Spleen (tissue), 11 donors: Measurements from ENCODE around the gene POU6F2. TPM values are rescaled to one million over a fixed set of nuclear protein-coding genes. Genes with fewer than 3 reads are reported as not detected.

ENCODE experiments used
- DNase-seq: peaks from one replicate; pipeline ENCODE4 v3.0.0-alpha.2; 2020
- H3K27ac ChIP-seq, 8 donors: fragments of 200-600 bp; sonication (generic) in 7 of 8; 1 replicate in 4 of 8; 2 replicates in 4 of 8; pipeline versions ENCODE4 v1.5.0 to v1.8.0; 2016 to 2021; ENCODE audit warnings: inconsistent platforms in 4 of 8, mild to moderate bottlenecking in 4 of 8, moderate library complexity in 1 of 8
- H3K27me3 ChIP-seq, 7 donors: fragments of 200-600 bp; sonication (generic) in 6 of 7; replicated peaks in 1 of 7; 1 replicate in 4 of 7; 2 replicates in 3 of 7; pipeline versions ENCODE4 v1.5.0 to v1.8.0; 2016 to 2021; ENCODE audit warnings: inconsistent platforms in 3 of 7, mild to moderate bottlenecking in 1 of 7
- H3K36me3 ChIP-seq, 6 donors: fragments of 200-600 bp; sonication (generic) in 5 of 6; 1 replicate in 4 of 6; 2 replicates in 2 of 6; pipeline versions ENCODE4 v1.5.0 to v1.8.0; 2016 to 2021; ENCODE audit warnings: inconsistent platforms in 2 of 6
- H3K4me1 ChIP-seq, 6 donors: fragments of 200-600 bp; sonication (generic) in 5 of 6; 1 replicate in 3 of 6; 2 replicates in 3 of 6; pipeline versions ENCODE4 v1.5.0 to v1.8.0; 2016 to 2021; ENCODE audit warnings: inconsistent platforms in 3 of 6
- H3K4me3 ChIP-seq, 8 donors: fragments of 200-600 bp; sonication (generic) in 7 of 8; 1 replicate in 4 of 8; 2 replicates in 4 of 8; pipeline versions ENCODE4 v1.5.0 to v1.8.0; 2016 to 2021; ENCODE audit warnings: inconsistent platforms in 4 of 8, mild to moderate bottlenecking in 4 of 8, moderate library complexity in 2 of 8
- H3K9me3 ChIP-seq, 8 donors: fragments of 200-600 bp; sonication (generic) in 7 of 8; 1 replicate in 4 of 8; 2 replicates in 4 of 8; pipeline versions ENCODE4 v1.5.0 to v1.8.0; 2016 to 2021; ENCODE audit warnings: inconsistent platforms in 4 of 8
- POLR2A ChIP-seq, 3 donors: fragments of 450-650 bp; IDR thresholded peaks; one replicate each; pipeline ENCODE4 v1.5.1; 2017; ENCODE audit warnings: antibody characterized with exemption in 3 of 3, mild to moderate bottlenecking in 1 of 3
- POLR2AphosphoS5 ChIP-seq, 3 donors: sonication (generic); formaldehyde crosslinking; IDR thresholded peaks; one replicate each; pipeline ENCODE4 v1.5.1; 2017; ENCODE audit warnings: antibody characterized with exemption in 3 of 3
- WGBS, 5 donors: extraction: QIAGEN DNeasy Blood & Tissue Kit in 3 of 5; methylation state at CpG; one replicate each; pipeline versions ENCODE4 v1.1.5 to v1.1.7; 2013 to 2018; 5-methylcytosine and 5-hydroxymethylcytosine counted together
- intact Hi-C: fragments of 100-400 bp; cut with DNase I; formaldehyde crosslinking; loops from one replicate; pipeline ENCODE4 v1.15.0; 2023; ENCODE audit warnings: low total_unique reads
- polyA plus RNA-seq, 3 donors: library from polyadenylated mRNA; stranded (reverse); fragments of 200-250 nt; gene quantifications; one replicate each; pipeline ENCODE4 v1.2.1, GENCODE V29; 2013
- total RNA-seq, 7 donors: library from RNA; depleted of rRNA in 3 of 7; stranded (reverse); fragments of >200 nt in 3 of 7; fragmentation: NEBNext Ultra II Directional in 4 of 7; extraction: Animal tissue kit (Norgen Biotek cat#: 25700) in 4 of 7; gene quantifications; one replicate each; pipeline versions ENCODE4 v1.1.0 to v1.2.1, GENCODE V29; 2016 to 2021
- TF ChIP-seq, protein P1 (sequence below), 11 experiments: fragments of 200-600 bp in 7 of 11; fragments of 450-650 bp in 4 of 11; sonication (generic) in 4 of 11; IDR thresholded peaks in 8 of 11; conservative IDR thresholded peaks in 3 of 11; 1 replicate in 7 of 11; 2 replicates in 4 of 11; pipeline versions ENCODE4 v1.4.0 to v1.8.0; 2016 to 2021; ENCODE audit warnings: antibody characterized with exemption in 11 of 11, inconsistent platforms in 4 of 11, mild to moderate bottlenecking in 1 of 11
- donor health status: healthy with polysubstance abuse.
- donor health status: DM: no; HTN: no; CAD: no; lungs with moderate emphysema.
- donor health status: DM: no; HTN: no; CAD: no.
- donor health status: Bipolar disorder and iron deficiency.
- donor health status: healthy.
- donor health status: DM: no; HTN: no; CAD: no.
- donor health status: DM: yes; HTN: yes; CAD: no.

POU6F2 gene
- total and polyA plus RNA-seq, 10 donors: 0.04 to 0.54 (median 0.23) TPM; not detected in 7

DNA sequence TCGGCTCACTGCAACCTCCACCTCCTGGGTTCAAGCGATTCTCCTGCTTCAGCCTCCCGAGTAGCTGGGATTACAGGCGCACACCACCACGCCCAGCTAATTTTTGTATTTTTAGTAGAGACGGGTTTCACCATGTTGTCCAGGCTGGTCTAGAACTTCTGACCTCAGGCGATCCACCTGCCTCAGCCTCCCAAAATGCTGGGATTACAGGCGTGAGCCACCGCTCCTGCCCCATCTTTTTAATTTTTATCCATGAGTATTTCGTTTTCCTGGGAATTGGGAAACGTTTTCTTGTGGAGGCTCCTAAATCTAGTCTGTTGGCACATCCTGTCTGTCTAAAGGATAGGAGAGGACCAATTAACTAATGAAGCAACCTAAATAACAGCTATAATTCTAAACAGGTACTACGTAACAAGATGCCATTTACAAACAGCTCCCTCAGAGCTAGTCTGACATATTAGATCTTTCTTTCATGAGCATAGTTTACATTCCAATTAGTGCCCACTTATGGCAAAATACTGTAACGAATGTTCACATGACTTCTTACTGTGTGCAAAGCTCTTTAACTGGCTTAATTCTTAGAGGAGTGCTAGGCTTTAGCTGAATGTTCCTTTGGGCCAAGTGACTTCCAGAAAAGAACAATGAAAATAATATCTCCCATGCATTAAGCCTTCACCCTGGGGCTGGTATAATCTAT, 437.5 kb downstream of the POU6F2 start:
- Histone ChIP-seq H3K4me1 (peaks cover 0 to 22% (median 14%) of the 10 kb centered on the region in 6 donors), H3K9me3 (no peaks in the 10 kb centered on the region), H3K36me3 (no peaks in the 10 kb centered on the region), H3K27me3 (peaks cover 0 to 57% (median 5%) of the 10 kb centered on the region in 7 donors), H3K27ac (no peak overlapping the region), H3K4me3 (peak overlapping the region in 5 of 8 donors; percentile 41 to 73 (median 50))
- TF ChIP-seq POLR2A (IDR thresholded peaks at IDR 0.05) (no peak), POLR2AphosphoS5 (IDR thresholded peaks at IDR 0.05) (no peak)
- TF ChIP-seq, protein P1, sequence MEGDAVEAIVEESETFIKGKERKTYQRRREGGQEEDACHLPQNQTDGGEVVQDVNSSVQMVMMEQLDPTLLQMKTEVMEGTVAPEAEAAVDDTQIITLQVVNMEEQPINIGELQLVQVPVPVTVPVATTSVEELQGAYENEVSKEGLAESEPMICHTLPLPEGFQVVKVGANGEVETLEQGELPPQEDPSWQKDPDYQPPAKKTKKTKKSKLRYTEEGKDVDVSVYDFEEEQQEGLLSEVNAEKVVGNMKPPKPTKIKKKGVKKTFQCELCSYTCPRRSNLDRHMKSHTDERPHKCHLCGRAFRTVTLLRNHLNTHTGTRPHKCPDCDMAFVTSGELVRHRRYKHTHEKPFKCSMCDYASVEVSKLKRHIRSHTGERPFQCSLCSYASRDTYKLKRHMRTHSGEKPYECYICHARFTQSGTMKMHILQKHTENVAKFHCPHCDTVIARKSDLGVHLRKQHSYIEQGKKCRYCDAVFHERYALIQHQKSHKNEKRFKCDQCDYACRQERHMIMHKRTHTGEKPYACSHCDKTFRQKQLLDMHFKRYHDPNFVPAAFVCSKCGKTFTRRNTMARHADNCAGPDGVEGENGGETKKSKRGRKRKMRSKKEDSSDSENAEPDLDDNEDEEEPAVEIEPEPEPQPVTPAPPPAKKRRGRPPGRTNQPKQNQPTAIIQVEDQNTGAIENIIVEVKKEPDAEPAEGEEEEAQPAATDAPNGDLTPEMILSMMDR (IDR thresholded peaks at IDR 0.05 in 8 of 11, conservative IDR thresholded peaks at IDR 0.05 in 3 of 11): no peak
- WGBS, 5 donors: 87 to 90% (median 89%) methylated on average over 13 of the region's 13 CpGs
- intact Hi-C loops: no loop called here
- DNase-seq: no peak

DNA sequence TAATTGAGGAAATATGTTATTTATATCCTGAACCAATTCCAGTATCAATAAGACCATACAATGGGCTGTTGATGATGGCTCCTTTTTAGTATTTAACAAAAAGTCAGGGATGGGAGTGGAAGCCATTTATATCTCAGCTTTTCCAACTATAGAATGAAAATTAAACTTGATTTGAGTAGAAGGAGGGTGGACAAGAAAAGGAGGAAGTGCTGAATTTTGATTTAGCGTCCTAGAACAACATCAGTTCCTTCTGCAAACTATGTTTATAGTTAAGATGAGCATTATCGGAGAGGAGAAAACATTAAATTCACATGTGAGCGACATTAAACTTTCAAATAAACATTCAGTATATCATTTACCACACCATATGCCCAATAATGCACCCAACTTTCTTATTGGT, 439.2 kb downstream of the POU6F2 start:
- intact Hi-C loops: no loop called here
- no peak for DNase-seq
- H3K9me3 ChIP-seq: no peaks in the 10 kb centered on the region
- 29 to 58% (median 52%) methylated on average over 3 of the region's 3 CpGs for WGBS, 5 donors
- H3K4me3 ChIP-seq: no peak overlapping the region
- no peak overlapping the region for H3K27ac ChIP-seq
- TF ChIP-seq POLR2A (IDR thresholded peaks at IDR 0.05) (no peak), POLR2AphosphoS5 (IDR thresholded peaks at IDR 0.05) (no peak)
- TF ChIP-seq, protein P1 (IDR thresholded peaks at IDR 0.05 in 8 of 11, conservative IDR thresholded peaks at IDR 0.05 in 3 of 11): no peak
- no peaks in the 10 kb centered on the region for H3K36me3 ChIP-seq
- peaks cover 0 to 22% (median 14%) of the 10 kb centered on the region in 6 donors for H3K4me1 ChIP-seq
- peaks cover 0 to 57% (median 5%) of the 10 kb centered on the region in 7 donors for H3K27me3 ChIP-seq

GRCh38 chr7:39417642-39418041, 439.9 kb downstream of the POU6F2 start:
- H3K4me1 ChIP-seq: peaks cover 0 to 22% (median 14%) of the 10 kb centered on the region in 6 donors
- no peak overlapping the region for H3K27ac ChIP-seq
- no peak overlapping the region for H3K4me3 ChIP-seq
- no peak for DNase-seq
- 74 to 89% (median 86%) methylated on average over 1 of the region's 1 CpG for WGBS, 5 donors
- TF ChIP-seq POLR2A (IDR thresholded peaks at IDR 0.05) (no peak), POLR2AphosphoS5 (IDR thresholded peaks at IDR 0.05) (no peak)
- TF ChIP-seq, protein P1 (IDR thresholded peaks at IDR 0.05 in 8 of 11, conservative IDR thresholded peaks at IDR 0.05 in 3 of 11): no peak
- no peaks in the 10 kb centered on the region for H3K9me3 ChIP-seq
- intact Hi-C loops: no loop called here
- no peaks in the 10 kb centered on the region for H3K36me3 ChIP-seq
- peaks cover 0 to 57% (median 5%) of the 10 kb centered on the region in 7 donors for H3K27me3 ChIP-seq

- no peak overlapping the region for H3K27ac ChIP-seq
- no peaks in the 10 kb centered on the region for H3K36me3 ChIP-seq
- 75 to 85% (median 76%) methylated on average over 2 of the region's 2 CpGs for WGBS, 5 donors
- peaks cover 0 to 24% (median 0%) of the 10 kb centered on the region in 7 donors for H3K27me3 ChIP-seq
- H3K9me3 ChIP-seq: no peaks in the 10 kb centered on the region
- no peak overlapping the region for H3K4me3 ChIP-seq
- intact Hi-C loops: no loop called here
- DNase-seq: no peak
- TF ChIP-seq, protein P1 (IDR thresholded peaks at IDR 0.05 in 8 of 11, conservative IDR thresholded peaks at IDR 0.05 in 3 of 11): no peak
- TF ChIP-seq POLR2AphosphoS5 (IDR thresholded peaks at IDR 0.05): no peak
- TF ChIP-seq POLR2A (IDR thresholded peaks at IDR 0.05): no peak
- no peaks in the 10 kb centered on the region for H3K4me1 ChIP-seq
These were observed 443.5 kb downstream of the POU6F2 start for GRCh38 chr7:39421251-39421650.
